Endodermal cell (in vitro differentiated cells): ENCODE measurements around the gene SHC1. TPM values are rescaled to one million over a fixed set of nuclear protein-coding genes. Genes with fewer than 3 reads are reported as not detected.

Experiments used
- DNase-seq: peaks from one replicate; pipeline ENCODE4 v3.0.0-alpha.2; 2017
- H3K27ac ChIP-seq: 2 replicates; pipeline ENCODE4 v1.5.1; 2013; ENCODE audit warnings: mild to moderate bottlenecking, low read depth, low read length, moderate library complexity
- H3K27me3 ChIP-seq: 2 replicates; pipeline ENCODE4 v1.6.1; 2013; ENCODE audit warnings: mild to moderate bottlenecking, low read length, moderate library complexity; ENCODE audit not compliant: insufficient read depth, control insufficient read depth, poor library complexity, severe bottlenecking
- H3K36me3 ChIP-seq: 2 replicates; pipeline ENCODE4 v1.7.0; 2013; ENCODE audit warnings: mild to moderate bottlenecking, low read length, moderate library complexity; ENCODE audit not compliant: control insufficient read depth, insufficient read depth
- H3K4me1 ChIP-seq: one replicate; pipeline ENCODE4 v1.7.0; 2013; ENCODE audit warnings: low read length; ENCODE audit not compliant: control insufficient read depth, insufficient read depth
- H3K4me3 ChIP-seq: 2 replicates; pipeline ENCODE4 v1.5.1; 2013; ENCODE audit warnings: mild to moderate bottlenecking, low read length, moderate library complexity
- H3K9ac ChIP-seq: 2 replicates; pipeline ENCODE4 v1.6.1; 2013; ENCODE audit warnings: mild to moderate bottlenecking, low read length, moderate library complexity; ENCODE audit not compliant: poor library complexity, severe bottlenecking; ENCODE audit errors: extremely low read depth
- H3K9me3 ChIP-seq: 2 replicates; pipeline ENCODE4 v1.6.1; 2013; ENCODE audit warnings: mild to moderate bottlenecking, low read length, moderate library complexity; ENCODE audit not compliant: control insufficient read depth
- H3K27ac Mint-ChIP-seq: 2 replicates; pipeline ENCODE4 v1.8.0; 2020; ENCODE audit warnings: mixed read lengths
- H3K27me3 Mint-ChIP-seq: 2 replicates; pipeline ENCODE4 v1.8.0; 2021; ENCODE audit warnings: mild to moderate bottlenecking, mixed read lengths; ENCODE audit not compliant: insufficient read depth
- H3K36me3 Mint-ChIP-seq: 2 replicates; pipeline ENCODE4 v1.8.0; 2020; ENCODE audit warnings: low read depth, mixed read lengths
- H3K4me1 Mint-ChIP-seq: 2 replicates; pipeline ENCODE4 v1.8.0; 2020; ENCODE audit warnings: mixed read lengths
- H3K4me3 Mint-ChIP-seq: 2 replicates; pipeline ENCODE4 v1.8.0; 2020; ENCODE audit warnings: mild to moderate bottlenecking, moderate library complexity, mixed read lengths
- H3K9me3 Mint-ChIP-seq: 2 replicates; pipeline ENCODE4 v1.8.0; 2020; ENCODE audit warnings: mild to moderate bottlenecking, mixed read lengths
- CTCF ChIP-seq: fragments of 200-600 bp; sonication (generic); conservative IDR thresholded peaks from 2 replicates; pipeline ENCODE4 v1.5.0; 2021; ENCODE audit warnings: antibody characterized with exemption, mild to moderate bottlenecking
- WGBS, 2 experiments: methylation state at CpG; one replicate each; pipeline versions ENCODE4 v1.1.5 to v1.1.7; 2013; ENCODE audit warnings: missing lambda C conversion rate in 2 of 2, mixed read lengths in 1 of 2; ENCODE audit not compliant: insufficient coverage in 1 of 2, insufficient read length in 1 of 2; 5-methylcytosine and 5-hydroxymethylcytosine counted together
- total RNA-seq, 2 donors: library from RNA; stranded (reverse); fragmentation: NEBNext Ultra II Directional in 1 of 2; extraction: Animal tissue kit (Norgen Biotek cat#: 25700) in 1 of 2; gene quantifications; 2 replicates in 1 of 2; 3 replicates in 1 of 2; pipeline ENCODE4 v1.2.1, GENCODE V29; 2021

The SHC1 gene
- total RNA-seq, 2 donors from 2014 or later = 157 to 231 TPM

DNA sequence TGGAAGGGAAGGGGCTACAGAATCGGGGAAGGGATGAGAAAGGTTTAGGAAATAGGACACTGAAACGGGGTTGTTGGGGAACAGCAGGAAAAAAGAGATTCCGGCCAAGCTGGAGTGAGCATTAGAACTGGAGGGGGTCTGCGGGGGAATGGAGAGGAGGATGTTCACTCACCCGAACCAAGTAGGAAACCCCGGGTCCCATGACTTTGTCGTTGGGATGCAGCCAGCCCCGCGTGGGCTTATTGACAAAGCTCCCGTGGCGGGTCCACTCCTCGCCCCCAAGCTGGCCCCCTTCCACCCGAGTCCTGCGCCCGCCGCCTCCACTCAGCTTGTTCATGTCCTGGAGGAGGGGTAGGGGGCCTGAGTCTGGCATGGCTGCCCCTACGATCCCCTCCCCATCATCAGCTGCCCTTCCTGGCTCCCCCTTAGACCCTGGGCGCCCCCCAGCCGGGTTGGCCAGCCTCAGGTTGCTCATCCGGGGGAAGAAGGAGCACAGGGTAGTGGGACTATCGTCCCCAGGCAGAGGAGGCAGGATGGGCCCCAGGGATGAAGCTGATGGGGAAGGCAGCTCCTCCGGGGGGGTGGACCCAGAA is 591 bp downstream of the SHC1 start:
- Histone ChIP-seq H3K36me3 (peaks cover 36% of the 10 kb centered on the region), H3K27ac (no peak overlapping the region), H3K27me3 (no peaks in the 10 kb centered on the region), H3K9ac (peak overlapping the region; percentile 39), H3K4me1 (peaks cover 3% of the 10 kb centered on the region), H3K9me3 (no peaks in the 10 kb centered on the region), H3K4me3 (peak overlapping the region; percentile 91)
- TF ChIP-seq CTCF = no peak
- peaks cover 39% of the 10 kb centered on the region for H3K36me3 Mint-ChIP-seq
- H3K4me3 Mint-ChIP-seq = no peak overlapping the region
- DNase-seq = no peak
- peak overlapping the region; percentile 85 for H3K27ac Mint-ChIP-seq
- WGBS, 2 experiments = 0 to 10% methylated on average over 6 to 22 of the region's 22 CpGs
- no peaks in the 10 kb centered on the region for H3K9me3 Mint-ChIP-seq
- no peaks in the 10 kb centered on the region for H3K27me3 Mint-ChIP-seq
- peaks cover 37% of the 10 kb centered on the region for H3K4me1 Mint-ChIP-seq

DNA sequence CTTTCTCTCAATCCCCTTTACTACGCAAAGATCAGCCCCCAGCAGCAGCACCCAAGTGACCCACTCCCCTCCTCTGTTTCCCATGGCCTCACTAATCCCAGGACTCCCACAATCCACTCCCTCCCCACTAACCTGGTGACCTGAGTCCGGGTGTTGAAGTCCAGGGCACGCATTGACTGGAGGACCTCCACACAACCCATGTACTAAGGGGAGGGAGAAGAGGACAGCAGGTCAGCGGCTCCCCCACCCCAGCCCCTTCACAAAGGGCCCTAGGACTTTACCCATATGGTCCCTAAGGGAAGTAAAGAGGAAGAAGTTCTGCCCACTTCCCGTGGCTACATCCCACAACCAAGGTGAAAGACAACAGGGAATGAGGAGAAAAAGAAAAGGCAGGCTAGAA is 1.3 kb downstream of the SHC1 start:
- H3K9me3 Mint-ChIP-seq = no peaks in the 10 kb centered on the region
- 0 to 14% methylated on average over 1 to 4 of the region's 5 CpGs for WGBS, 2 experiments
- no peak overlapping the region for H3K4me3 Mint-ChIP-seq
- peak overlapping the region; percentile 91 for H3K4me3 ChIP-seq
- H3K9me3 ChIP-seq = no peaks in the 10 kb centered on the region
- no peaks in the 10 kb centered on the region for H3K27me3 ChIP-seq
- DNase-seq = no peak
- H3K4me1 Mint-ChIP-seq = peaks cover 37% of the 10 kb centered on the region
- H3K27ac ChIP-seq = peak overlapping the region; percentile 11
- H3K4me1 ChIP-seq = peaks cover 3% of the 10 kb centered on the region
- no peaks in the 10 kb centered on the region for H3K27me3 Mint-ChIP-seq
- peaks cover 44% of the 10 kb centered on the region for H3K36me3 Mint-ChIP-seq
- no peak for TF ChIP-seq CTCF
- peak overlapping the region; percentile 85 for H3K27ac Mint-ChIP-seq
- peak overlapping the region; percentile 39 for H3K9ac ChIP-seq
- peaks cover 43% of the 10 kb centered on the region for H3K36me3 ChIP-seq

DNA sequence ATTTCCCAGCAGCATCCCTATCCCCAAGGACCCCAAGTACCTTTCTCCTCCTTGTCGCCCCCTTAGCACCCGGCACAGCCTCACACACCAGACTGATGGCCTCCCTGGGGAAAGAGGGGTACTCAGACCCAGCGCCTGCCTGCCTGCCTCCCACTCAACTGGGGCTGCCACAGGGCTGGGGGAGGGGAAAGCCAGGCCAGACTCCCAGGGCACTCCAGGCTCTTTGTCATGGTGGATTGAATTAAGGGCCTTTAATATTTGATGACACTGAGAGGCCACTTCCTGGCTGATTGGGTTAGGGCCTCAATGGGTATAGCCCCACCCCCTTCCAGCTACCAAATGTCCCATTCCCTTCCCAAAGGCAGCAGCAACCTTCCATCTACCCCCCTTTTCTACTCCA is 1.8 kb downstream of the SHC1 start:
- H3K4me3 ChIP-seq = peak overlapping the region; percentile 91
- H3K36me3 ChIP-seq = peaks cover 48% of the 10 kb centered on the region
- no peak for DNase-seq
- no peaks in the 10 kb centered on the region for H3K9me3 Mint-ChIP-seq
- H3K27me3 Mint-ChIP-seq = no peaks in the 10 kb centered on the region
- H3K9me3 ChIP-seq = no peaks in the 10 kb centered on the region
- WGBS, 2 experiments = 89% methylated on average over 3 of the region's 3 CpGs; no CpG with 5 or more reads in 1 of the 2 experiments
- peak overlapping the region; percentile 85 for H3K27ac Mint-ChIP-seq
- peaks cover 37% of the 10 kb centered on the region for H3K4me1 Mint-ChIP-seq
- TF ChIP-seq CTCF = no peak
- H3K36me3 Mint-ChIP-seq = peaks cover 47% of the 10 kb centered on the region
- H3K4me3 Mint-ChIP-seq = no peak overlapping the region
- H3K27ac ChIP-seq = peak overlapping the region; percentile 11
- peaks cover 3% of the 10 kb centered on the region for H3K4me1 ChIP-seq
- H3K9ac ChIP-seq = peak overlapping the region; percentile 39
- H3K27me3 ChIP-seq = no peaks in the 10 kb centered on the region
